Astrocyte (in vitro differentiated cells and primary cell): Measurements from ENCODE around the gene TTC31.

ENCODE experiments used
- CTCF ChIP-seq: IDR thresholded peaks from 2 replicates; pipeline ENCODE4 v1.5.1; 2011; ENCODE audit warnings: low read depth, mild to moderate bottlenecking, inconsistent platforms, low read length, moderate library complexity; ENCODE audit not compliant: insufficient read depth
- EZH2 ChIP-seq: IDR thresholded peaks from 2 replicates; pipeline ENCODE4 v1.6.1; 2012; ENCODE audit warnings: mild to moderate bottlenecking, low read length, inconsistent platforms; ENCODE audit not compliant: insufficient read depth

GRCh38 chr2:74493546-74493945 is 10.7 kb downstream of the TTC31 start:
- TF ChIP-seq CTCF (no peak), EZH2 (no peak)
